NCI-H2029 treated with DMSO at 0.1 percent for 48 hours (cell line): ENCODE results near the gene NACC1.
"Not testable (repeated sequence)": the region's sequence is repeated elsewhere in the genome, so short reads cannot be mapped to it uniquely, and the experiment has no call there.

Source experiments
- DNase-seq: peaks from one replicate; lab custom pipeline; 2025; lab: John Stamatoyannopoulos, UW

Gene NACC1

DNA sequence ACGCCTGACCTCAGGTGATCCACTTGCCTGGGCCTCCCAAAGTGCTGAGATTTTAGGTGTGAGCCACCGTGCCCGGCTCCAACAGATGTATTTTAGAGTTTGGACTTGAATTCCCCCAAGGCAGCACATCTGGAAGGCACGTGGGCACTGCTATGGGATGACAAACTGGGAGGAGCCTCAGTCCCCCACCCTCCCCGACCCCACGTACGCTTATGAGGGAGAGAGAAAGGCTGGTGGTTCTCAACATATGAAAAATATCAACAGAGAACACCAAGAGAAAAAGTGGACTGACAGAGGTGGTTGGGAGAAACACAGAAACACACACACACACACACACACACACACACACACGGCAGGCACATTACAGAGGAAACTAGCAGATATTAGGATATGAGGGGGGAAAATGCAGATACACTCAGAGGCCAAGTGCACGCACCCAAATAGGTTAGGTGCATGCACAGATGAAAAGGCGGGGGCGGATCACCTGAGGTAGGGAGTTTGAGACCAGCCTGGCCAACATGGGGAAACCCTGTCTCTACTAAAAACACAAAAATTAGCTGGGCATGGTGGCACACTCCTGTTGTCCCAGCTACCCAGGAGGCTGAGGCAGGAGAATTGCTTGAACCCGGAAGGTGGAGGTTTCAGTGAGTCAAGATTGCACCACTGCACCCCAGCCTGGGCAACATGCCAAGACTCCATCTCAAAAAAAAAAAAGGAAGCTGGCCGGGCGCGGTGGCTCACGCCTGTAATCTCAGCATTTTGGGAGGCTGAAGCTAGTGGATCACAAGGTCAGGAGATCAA is 28.9 kb downstream of the NACC1 start:
- DNase-seq, result no peak

DNA sequence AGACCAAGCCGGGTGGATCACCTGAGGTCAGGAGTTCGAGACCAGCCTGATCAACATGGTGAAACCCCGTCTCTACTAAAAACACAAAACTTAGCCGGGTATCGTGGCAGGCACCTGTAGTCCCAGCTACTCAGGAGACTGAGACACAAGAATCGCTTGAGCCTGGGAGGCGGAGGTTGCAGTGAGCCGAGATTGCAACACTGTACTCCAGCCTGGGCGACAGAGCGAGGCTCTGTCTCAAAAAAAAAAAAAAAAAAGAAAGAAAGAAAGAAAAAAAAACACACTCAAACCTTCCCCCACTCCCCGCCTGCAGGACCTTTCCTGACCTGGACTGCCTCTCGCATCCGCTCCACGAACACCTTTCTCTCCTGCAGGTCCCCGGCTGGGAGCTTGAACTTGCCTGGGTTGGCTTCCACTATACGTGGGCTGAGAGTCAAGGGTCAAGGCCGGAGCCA is 31.1 kb downstream of the NACC1 start:
- not testable (repeated sequence) for DNase-seq

DNA sequence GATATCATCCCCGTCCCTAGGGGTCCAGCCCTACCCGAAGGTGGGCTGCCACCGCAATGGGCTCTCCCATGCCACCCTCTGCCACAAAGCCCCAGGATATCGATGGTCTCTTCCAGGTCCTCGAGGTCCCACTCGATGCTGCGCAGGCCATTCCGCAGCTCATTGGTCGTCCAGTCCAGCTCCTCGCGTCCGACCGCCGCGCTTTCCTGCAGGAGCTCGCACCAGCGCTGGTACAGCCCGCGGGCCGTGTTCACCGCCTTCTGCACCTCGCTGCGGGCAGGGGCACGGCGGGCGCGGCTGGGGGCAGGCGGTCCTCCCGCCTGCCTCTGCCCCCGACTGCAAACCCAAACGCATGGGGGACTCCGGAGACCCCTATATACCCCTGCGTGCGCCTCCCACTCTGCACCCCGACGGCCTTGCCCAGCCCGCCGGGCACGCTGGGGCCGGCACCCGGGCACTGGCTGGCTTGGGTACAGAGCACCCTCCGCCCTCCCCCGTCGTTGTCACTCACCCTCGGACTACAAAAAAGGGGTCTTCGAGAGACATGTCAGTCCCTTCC is 31.6 kb downstream of the NACC1 start:
- no peak for DNase-seq

DNA sequence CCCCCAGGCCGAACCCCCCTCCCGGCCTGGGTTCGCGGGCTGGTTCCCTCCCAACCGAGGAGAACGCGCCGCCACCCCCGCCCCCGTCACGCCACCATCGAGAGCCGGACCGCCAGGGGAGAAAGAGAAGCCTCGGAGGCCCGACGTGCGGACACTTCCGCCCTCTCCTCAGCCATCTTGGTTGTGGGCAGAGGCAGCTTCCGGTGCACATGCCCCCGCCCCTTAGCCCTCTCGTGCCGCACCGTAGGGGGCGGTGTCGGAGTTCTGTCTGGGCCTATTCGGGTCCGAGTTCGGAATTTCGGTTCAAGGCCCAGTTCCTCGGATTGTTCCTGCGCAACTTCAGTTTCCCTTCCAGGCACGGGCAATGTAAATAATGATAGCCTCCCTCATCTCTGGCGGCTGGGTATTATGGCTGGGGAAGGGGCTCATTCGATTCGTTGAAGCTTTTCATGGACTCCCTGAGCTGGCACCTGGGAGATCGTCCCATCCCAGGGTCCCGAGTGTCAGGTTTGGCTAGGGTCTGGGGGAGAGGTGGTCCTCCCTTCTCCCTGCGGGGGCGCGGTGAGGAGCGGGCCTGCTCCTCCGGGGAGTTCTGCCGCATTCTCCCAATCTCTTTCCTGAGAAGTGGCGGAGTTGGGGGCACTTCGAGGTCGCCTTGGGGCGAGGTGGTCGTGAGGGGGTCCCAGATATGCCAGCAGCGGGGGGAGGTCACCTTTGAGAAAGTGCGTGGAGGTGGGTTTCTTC is 32.3 kb downstream of the NACC1 start, which contains the start of the genes IER2 and STX10:
Gene IER2, plus strand, starts transcription at position 225 of the 744 bp plus-strand sequence. CDS start 2,776 bp downstream, outside the sequence.
Gene STX10, minus strand, starts transcription at position 189 of the 744 bp plus-strand sequence. CDS start 202 bp downstream, outside the sequence.
- peak; percentile 83 for DNase-seq

DNA sequence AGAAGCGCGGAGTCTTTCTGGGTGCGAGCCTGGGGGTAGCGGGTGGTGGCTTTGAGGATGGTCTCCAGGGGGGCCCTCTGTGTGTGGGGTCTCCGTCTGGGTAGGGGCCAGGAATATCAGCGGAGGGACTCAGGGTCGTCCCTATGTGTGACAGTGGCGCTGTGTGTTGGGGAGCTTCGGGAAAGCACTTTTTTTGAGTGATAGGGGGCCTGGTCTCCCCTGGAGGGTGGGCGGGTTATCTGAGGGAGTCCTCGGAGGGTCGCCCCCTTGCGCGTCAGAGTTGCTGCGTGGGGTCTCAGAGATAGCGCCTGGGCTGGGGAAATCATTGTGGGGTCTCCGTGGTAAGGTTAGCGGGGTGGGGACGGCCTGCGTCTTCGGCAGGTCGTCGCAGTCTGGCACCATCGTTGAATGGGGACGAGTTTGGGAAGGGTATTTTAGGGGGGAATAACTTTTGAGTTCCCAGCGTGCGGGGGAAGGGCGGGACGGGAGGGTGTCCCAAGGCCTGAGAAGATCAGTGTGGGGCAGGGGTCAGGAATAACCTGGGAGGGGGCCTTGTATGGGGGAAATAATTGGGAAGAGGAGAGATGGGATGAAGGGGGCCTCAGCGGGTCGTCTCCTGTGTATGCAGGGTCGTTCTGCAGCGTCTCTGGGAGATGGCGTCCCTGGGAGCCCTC is 33.0 kb downstream of the NACC1 start:
- DNase-seq, result no peak

DNA sequence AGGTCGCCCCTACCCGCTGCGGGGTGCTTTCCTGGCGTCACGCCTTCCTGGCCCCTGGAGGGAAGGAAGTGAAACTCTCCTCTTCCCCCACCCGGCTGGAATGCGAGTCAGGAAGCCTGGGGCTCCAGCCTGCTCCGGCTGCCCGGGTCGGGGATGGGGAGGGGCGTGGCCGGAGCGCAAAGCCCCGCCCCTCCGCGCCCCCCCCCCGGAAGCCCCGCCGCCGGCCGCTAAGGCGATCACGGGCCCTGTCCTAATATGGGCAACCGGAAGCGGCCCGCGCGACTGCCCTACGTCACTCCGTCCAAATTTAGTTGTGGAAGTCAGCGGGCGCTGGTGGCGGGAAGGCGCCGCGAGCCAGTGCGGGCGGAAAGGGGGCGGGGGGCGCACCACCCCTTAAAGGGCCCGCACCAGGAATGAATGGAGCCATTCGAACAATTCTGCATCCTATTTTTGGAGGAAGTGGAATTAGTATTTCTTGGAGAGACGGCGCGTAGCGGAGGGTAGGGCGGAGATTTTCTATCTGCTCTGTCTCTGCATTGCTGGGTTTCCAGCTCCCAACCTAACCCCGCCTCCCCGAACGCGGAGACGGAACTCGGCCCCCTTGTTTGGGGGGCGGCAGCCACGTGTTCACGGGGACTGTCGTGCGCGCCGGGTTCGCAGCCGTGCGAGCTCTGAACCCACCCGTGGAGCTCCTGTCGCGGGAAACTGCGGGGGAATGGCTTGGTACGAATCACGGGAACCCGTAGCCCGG is 33.7 kb downstream of the NACC1 start:
- peak; percentile 91 for DNase-seq

DNA sequence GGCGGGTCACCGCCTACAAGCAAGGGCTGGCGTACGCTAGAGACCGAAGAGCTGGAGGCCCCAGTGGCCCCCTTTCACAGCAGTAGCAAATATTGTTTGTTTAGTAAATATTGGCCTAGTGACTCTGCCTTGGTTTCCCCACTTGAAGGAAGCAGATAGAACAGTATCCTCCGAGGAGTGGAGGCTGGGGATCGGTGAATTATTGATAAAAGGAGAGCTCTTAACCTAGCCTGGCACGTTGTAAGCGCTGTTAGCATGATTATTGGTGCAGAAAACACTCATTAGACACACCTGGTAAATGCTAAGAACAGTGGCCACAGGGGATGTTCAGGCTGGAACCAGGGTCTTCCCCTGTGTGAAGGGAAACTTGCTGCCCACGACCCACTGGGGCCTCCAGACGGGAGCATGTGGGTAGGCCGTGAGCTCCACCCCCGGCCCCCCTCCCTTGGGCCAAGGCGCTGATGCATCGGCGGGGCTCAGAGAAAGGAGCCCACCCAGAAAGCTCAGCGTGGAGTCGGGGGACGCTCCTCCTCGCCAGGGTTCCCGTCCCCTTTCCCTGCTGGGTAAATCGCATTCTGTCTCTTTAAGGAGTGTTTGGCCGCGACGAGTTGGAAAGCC is 34.4 kb downstream of the NACC1 start:
- DNase-seq, result no peak

DNA sequence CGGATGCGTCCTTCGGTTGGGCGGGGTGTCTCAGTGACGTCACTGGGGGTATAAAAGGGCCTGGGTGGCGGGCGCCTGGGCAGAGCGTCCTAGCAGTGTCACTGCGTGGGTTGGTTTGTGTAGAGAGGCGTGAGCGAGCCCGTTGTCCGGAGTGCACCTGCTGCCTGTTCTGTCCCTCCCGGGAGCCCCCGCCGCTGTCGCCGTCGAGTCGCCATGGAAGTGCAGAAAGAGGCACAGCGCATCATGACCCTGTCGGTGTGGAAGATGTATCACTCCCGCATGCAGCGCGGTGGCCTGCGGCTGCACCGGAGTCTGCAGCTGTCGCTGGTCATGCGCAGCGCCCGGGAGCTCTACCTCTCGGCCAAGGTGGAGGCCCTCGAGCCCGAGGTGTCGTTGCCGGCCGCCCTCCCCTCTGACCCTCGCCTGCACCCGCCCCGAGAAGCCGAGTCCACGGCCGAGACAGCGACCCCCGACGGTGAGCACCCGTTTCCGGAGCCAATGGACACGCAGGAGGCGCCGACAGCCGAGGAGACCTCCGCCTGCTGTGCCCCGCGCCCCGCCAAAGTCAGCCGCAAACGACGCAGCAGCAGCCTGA is 35.0 kb downstream of the NACC1 start:
- DNase-seq, result peak; percentile 78

DNA sequence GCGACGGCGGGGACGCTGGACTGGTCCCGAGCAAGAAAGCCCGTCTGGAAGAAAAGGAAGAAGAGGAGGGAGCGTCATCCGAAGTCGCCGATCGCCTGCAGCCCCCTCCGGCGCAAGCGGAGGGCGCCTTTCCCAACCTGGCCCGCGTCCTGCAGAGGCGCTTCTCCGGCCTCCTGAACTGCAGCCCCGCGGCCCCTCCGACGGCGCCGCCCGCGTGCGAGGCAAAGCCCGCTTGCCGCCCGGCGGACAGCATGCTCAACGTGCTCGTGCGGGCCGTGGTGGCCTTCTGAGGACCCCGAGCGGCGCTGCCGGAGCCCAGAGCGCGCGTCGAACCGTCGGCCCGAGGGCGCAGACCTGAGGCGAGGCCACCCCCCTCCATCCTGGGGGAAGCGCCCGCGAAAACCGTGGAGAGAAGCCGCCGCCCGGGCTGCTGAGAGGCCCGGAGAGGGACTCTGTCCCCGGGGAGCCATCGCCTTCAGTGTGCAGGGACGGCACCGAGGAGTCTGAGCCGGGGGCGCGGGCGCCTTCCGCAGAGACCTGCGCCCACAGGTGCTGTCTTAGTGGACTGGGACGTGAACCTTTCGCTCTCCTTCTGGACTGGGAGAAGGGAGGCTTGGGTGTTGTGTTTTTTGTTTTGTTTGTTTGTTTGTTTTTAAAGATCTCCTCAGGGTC is 35.6 kb downstream of the NACC1 start:
- no peak for DNase-seq

DNA sequence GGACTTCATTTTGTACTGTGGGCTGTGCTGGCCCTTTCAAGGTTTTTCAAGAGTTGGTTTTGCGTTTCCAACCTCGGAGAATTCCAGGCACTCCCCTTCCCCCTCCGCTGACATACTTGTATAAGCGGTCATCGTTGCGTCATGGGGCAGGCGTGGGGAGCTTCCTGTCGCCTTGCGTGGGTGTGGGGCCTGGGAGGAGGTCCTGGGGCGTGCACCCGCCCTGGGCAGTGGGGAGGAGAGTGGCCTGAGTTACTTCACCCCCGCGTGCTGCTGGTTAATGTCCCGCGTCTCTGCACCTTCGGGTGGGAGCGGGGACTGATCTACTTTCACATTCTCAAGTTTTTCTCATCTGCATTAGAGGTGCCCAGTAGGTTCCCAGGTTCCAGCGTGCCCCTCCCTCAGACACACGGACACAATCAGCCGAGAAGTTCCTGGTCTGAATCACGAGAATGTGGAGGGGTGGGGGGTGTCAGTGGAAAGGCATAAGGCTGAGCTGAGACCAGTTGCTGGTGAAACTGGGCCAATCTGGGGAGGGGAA is 36.2 kb downstream of the NACC1 start:
- DNase-seq, result no peak

DNA sequence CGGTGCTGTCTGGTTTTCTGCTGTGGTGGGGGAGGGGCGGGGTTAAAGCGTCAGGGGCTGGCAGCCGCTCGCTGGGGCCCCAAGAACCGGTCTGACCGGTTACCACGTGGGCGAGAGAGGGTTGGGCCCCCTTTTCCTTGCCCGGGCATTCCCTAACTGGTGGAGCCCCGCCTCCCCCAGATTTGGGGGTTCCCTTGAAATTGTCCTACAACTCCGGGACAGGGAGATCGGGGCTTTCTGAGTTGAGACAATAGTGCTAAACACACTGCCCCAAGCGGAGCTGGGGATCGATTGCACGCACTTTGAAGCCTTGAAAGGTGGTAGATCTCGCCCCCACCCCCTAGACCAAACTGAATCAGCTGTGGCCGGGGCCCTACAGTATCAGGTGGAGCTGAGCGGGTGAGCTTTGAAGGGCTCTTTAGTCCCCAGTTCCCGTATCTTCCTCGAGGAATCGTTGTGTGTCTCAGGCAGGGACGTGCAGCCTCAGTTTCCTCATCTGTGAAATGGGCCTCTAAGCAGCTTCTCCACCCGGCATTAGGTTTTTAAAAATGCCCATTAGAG is 36.9 kb downstream of the NACC1 start:
- DNase-seq, result no peak

DNA sequence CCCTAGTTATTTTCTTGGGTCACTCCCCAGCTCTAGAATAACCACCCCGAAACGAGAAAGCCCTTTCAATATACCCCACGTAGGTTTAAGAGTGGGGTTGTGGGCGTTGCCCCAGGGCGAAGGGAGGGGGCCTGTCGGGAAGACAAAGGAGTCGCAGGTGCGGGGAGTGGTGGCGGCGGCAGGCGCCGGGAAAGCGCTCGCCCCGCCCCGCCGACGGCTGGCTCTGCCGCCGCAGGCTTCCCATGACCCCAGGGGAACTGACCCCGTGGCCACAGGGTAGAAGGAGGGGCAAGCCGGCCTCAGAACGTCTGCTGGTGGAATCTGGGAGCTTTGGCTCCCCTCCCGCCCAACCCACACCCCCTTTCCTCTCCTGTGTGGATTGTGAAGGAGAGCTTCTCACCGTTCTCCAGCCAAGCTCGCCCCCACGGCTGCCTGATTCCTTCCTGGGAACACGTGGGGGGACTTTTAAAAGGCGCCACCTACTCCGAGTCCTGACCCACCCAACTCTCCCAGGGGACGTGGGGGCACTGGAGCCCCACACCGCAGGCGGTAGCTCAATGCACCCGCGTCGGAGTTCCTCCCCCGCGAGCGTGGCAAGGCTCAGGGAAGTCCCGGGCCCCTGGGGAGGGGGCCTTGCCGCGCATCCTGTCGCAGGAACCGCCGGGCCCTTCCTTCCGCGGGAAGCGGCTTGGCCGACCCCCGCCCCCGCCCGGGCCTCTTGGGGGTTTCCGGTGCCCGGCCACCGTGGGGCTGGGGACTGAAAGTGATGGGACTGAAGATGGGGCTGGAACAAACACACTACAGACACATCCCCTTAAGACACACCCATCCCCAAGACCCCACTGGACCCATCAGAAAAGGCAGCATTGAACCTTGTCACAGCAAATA is 37.7 kb downstream of the NACC1 start:
- no peak for DNase-seq

DNA sequence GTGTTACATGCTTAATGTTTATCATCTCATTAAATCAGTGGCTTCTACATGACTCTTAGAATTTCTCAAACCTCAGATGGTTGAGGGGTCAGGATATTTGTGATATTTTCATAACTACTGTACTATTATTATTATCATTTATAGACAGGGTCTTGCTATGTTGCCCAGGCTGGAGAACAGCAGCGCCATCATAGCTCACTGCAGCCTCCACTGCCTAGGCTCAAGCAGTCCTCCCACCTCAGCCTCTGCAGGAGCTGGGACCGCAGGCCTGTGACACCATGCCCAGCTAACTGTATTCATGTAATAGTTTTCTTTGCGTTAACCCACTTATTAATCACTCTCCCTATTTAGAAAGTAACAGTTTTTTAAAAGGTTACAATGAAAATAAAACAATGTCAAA is 41.6 kb downstream of the NACC1 start:
- DNase-seq, result no peak

DNA sequence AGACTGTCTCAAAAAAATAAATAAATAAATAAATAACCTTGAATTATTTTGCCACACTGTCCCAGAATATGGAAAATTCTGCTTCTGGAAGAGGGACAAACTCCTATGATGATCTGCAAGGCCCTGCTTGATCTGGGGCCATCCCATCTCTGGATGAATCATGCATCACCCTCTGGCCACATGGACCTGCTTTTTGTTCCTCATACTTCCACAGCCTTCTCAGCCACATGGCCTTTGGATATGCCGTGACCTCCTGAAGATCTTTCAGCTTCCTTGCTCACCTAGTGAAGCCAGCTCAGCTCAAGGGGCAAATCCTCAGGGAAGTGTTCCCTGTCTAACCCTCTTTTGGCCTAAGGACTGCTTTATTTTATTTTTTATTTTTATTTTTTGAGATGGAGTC is 42.5 kb downstream of the NACC1 start:
- DNase-seq, result no peak

DNA sequence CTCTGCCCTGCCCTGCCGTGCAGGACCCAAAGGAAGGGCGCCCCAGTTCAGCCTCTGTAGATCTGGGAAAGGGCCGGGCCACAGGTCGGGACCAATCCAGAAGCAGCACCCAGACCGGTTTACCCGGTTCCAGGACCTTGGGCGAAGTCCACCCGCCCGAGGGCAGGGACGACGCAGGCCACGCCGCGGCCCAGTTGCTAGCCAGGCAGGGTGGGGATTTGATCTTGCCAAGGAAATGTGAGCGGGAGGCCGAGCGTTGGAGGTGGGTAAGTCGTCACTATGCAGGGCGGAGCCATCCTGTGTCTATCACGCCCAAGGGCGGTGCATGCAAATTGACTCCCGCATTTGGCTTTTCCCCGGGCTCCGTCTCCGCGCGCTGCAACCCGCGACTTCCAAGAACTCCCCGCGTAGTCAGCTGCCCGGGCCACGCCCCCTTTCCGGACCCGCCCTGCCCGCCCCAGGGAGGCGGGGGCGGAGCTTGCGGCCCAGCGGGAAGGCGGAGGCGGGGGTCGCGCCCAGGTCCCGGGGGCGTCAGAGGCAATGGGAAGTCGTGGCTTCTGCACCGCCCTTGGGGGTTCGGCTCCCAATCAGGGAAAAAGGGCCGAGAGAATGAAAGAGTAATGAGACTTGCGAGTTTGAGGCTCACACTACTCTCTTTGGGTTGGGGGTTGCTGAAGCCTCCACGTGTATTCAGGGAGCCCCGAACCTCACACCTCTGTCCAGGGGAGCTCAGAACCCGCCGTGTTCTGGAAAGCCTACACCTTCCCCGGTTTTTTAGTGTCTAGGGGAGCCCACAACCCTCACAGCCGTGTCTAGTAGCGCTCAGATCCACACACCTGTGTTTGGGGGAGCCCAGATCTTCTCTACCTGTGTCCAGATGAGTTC is 44.9 kb downstream of the NACC1 start:
- DNase-seq, result peak; percentile 87

DNA sequence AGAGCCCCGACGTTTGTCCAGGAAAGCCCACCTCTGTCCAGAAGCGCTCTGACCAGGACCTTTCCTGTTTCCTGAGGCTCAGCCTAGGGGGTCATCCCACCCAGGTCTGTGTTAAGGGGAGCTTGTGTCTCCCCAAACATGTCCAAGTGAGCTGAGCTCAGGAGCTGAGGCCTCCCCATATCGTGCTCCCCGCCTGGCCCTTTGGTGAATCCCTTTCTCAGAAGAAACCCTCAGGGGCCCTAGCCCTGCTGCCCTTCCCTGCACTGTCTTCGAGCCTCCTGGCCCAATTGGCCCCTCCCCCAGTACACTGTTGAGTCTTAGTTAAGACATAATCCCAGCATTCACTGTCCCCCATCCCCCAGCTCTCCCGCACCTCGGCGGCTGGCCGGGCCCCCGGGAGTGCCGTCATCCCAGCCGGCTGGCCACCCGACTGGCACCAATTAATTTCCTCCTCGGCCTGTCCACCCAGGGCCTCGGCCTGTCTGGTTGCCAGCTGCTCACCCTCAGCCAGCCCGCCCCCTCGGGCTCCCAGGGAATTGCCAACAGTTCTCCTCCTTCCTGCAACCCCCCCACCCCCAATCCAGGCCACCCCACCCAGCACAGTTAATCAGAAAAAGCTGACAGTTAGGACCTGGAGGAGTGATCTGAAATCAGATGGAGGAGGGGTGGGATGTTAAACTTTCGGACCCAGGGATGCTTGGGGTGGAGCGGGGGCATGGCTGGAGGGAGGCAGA is 45.7 kb downstream of the NACC1 start:
- no peak for DNase-seq
